ENCODE results near the gene CENPF.
A peak's percentile ranks its signal among the peaks of the same experiment; 100 is the strongest.
"Not testable (repeated sequence)": the region's sequence is repeated elsewhere in the genome, so short reads cannot be mapped to it uniquely, and the experiment has no call there.

The CENPF gene

GRCh38 chr1:214662223-214662785, 59.3 kb downstream of the CENPF start:
- no peak for DNase-seq

DNA sequence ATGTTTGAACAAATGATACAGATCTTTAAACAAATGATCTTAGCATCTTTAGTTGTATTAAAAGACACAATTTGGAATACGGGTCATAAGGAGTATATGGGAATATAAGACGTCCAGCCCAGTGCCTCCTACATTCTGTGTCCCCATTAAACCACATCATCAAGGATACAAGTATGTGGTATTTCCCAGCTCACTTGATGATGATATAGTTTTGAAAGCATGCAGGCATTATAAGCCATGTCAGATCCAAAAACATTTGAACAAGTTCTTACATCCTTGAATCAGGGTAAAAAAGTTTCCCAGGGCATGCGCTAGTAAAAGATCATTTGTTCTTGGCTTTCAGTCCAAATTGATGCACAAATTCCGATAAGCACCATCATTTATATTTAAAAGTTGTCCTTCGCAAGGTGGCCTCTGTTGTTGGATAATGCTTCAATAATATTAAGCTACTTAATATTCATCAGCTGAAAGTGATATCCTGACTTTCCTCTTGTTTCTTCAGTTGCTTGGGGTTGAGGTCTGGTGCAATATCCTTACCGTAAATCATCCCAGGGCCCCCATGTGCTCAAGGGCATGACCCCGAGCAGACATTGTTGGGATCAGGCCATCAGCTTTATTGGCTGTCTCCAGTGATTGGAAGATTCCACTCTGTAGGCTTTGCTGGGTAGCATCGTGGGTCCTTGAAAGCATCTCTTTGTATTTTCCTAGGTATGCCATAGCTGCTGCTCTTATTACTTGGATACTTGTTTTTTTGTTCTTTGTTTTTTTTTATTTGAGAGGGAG, 61.8 kb downstream of the CENPF start:
- DNase-seq = no peak

DNA sequence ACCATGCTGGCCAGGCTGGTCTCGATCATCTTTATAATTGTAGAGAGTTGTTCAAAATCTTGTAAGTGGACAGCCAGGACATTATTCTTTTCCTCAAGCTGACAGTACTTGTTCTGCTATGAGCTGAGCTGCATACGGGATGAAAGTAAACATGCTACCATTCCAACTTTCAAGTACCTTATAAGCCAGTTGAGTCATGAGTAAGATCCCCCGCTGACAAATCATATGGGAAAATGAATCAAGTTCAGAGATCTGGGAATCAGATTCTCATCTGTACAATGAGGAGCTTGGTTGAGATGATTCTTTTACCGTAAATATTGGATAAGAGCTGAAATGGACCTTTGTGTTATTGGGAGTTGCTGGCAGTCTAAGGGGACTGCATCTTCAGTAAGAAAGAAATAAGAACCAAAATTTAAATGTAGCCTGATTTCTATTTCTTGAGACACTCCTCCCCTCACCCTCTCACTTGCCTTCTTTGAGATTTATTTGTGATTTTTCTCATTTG, 62.7 kb downstream of the CENPF start:
- DNase-seq = no peak

DNA sequence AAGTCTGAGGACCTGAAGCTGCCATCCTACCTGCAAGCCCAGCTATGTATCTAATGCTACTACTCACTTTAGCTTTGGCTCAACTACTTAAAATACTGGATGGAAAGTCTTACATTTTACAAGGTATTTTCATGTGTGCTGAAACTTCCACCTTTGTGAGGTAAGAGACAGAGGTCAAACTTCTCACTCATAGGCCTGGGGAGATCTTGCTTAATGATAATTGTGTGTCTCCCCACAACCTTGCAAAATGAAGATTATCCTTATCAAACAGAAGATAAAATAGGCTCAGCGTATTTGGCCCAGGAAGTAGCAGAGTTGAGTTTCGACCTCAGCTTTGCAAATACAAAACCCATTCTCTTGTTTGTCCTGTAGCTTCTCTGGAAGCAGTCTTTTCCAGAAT, 63.7 kb downstream of the CENPF start:
- no peak for DNase-seq

- peak in 1 of 3 experiments; percentile 24 for DNase-seq
These were observed 67.1 kb downstream of the CENPF start for GRCh38 chr1:214670098-214670497.

GRCh38 chr1:214673029-214673428, 70.0 kb downstream of the CENPF start:
- not testable (repeated sequence) for DNase-seq

DNA sequence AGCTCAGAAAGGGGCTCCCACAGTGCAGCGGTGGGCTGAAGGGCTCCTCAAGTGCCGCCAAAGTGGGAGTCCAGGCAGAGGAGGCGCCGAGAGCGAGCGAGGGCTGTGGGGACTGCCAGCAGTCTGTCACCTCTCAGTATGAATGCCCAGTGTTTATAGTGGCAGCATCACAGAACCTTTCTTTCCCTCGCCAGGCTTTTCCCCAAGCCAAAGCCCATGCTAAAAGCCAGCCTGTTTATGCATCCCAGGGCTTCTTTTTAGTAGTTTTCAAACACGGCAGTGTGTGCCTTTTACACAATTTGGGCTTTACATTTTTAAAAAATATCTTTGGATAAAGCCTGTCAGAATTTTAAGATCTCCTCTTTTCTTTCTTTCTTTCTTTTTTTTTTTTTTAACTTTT, 70.6 kb downstream of the CENPF start:
- DNase-seq = no peak

- not testable (repeated sequence) for DNase-seq
These were observed 72.5 kb downstream of the CENPF start for GRCh38 chr1:214675524-214675923.

DNA sequence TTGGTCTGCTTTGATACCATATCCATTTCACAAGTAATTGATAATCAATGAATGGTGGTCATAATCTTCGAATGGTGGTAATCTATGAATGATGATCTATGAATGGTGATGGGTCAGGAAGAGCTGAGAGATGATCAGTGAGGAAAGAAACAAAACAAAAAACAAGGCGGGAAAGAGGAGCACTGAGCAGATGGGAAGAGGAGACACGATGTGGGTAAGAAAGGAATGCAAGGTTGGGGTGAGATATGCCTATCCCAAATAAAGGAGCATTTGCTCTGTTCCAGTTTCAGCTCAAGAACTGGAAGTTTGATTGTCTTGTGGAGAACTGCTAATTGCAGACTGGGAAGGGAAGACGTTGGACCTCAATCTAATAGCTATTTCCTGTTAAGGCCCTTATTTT, 73.8 kb downstream of the CENPF start:
- DNase-seq = no peak

DNA sequence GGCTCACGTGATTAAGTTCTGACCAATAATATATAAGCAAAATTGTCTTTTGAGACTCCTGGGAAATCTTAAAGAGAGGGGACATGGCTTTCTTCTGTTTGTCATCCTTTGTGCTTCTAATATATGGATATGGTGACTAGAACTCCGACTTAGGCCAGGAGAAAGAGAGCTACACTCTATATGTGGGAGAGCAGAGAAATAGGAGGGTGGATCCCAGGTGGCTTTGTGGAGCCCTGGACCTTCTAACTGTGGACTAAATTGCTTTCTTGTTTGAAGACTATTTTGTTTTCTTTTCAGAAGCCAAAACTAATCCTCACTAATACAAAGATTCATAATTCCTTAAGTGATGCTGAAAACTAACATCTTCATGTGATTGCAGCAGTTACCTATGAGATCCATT, 75.0 kb downstream of the CENPF start:
- no peak for DNase-seq

- DNase-seq = no peak
These were observed 75.4 kb downstream of the CENPF start for GRCh38 chr1:214678386-214678785.

- no peak for DNase-seq
These were observed 80.6 kb downstream of the CENPF start for GRCh38 chr1:214683621-214684020.

DNA sequence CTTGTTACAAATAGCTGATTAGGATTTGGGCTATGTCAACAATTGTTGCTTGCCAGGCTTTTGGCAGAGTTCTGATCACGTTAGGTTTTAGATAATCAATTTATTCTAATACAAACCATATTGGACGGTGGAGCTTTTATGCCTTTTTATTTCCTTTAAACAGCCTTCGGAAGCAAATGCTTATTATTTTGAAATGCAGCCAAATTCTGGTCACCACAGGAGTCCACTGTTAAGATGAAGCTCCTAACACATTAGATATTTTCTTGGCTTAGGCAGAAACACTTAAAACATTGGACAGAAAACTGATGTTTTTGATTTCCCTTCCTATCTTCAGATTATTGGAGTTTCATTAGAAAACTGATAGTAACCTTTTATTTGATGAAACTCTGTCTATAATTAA, 82.9 kb downstream of the CENPF start:
- peak in 1 of 3 experiments; percentile 25 for DNase-seq

- DNase-seq = no peak
These were observed 83.5 kb downstream of the CENPF start for GRCh38 chr1:214686497-214686896.

DNA sequence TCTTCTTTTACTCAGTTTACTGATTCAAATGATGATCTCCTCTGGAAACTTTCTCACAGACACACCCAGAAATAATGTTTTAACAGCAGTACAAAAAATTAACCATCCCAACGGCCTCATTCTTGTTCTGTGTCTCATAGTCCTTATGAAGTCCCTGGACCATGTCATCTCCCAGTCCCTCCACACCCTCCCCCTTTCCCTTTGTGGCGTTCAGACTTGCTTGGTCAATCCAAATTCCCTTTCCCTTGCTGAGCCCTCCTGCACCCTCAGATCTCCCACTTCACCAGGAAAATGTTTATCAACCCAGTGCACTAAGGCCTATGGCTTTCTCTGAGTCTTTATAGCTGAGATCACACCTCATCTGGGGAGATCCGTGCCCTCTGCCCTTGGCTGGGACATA, 85.9 kb downstream of the CENPF start:
- DNase-seq = no peak

DNA sequence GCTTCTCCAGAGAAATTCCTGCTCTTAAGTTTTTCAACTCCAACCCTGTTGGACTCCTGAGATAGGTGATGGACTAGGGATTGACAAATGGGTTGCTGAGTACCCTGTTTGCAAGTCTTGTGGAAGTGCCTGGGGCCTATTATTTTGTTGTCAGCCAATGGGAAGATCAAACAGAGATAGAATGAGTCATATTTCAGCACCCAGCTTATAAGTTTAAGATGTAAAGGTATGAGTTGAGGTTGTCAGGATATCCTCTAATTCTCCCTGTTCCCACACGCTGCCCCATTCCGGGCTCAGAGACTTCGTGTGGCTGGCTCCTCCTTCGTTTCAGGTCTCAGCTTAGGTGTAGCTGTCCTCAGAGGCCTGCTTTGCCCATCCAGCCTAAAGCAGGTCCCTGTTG, 91.8 kb downstream of the CENPF start:
- no peak for DNase-seq

GRCh38 chr1:214698559-214698958, 95.6 kb downstream of the CENPF start:
- no peak for DNase-seq

DNA sequence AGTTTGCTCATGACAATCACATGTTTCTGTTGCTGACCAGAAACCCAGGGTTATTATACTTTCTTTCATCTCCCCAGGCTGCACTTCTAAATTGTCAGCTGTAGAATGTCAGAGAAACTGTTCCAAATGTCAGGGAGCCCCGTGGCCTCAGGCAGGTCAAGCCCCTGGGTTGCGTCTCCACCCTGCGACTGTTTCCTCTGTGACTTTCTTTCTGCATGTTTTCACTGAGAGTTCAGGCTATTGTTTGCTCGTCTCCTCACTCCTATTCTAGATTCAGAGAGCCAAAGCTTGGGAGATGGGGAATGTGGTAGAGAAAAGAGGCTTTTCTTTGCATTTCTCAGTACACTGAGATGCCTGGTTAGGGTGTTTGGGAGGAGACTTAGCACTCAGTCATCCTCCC, 97.4 kb downstream of the CENPF start:
- DNase-seq = no peak

DNA sequence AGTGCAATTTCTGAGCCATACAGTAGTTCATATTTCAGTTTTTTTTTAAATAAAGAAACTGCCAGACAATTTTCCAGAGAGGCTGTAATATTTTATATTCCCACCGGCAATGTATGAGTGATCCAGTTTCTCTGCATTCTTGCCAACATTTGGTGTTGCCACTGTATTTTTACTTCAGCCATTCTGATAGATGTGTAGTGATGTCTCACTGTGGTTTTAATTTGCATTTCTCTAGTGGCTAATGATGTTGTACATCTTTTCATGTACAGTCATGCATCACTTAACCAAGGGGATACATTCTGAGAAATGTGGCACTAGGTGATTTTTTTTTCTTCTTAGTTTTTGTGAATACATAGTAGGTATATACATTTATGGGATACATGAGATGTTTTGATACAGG, 99.6 kb downstream of the CENPF start:
- no peak for DNase-seq

GRCh38 chr1:214707306-214708087, 104.5 kb downstream of the CENPF start:
- DNase-seq = no peak

DNA sequence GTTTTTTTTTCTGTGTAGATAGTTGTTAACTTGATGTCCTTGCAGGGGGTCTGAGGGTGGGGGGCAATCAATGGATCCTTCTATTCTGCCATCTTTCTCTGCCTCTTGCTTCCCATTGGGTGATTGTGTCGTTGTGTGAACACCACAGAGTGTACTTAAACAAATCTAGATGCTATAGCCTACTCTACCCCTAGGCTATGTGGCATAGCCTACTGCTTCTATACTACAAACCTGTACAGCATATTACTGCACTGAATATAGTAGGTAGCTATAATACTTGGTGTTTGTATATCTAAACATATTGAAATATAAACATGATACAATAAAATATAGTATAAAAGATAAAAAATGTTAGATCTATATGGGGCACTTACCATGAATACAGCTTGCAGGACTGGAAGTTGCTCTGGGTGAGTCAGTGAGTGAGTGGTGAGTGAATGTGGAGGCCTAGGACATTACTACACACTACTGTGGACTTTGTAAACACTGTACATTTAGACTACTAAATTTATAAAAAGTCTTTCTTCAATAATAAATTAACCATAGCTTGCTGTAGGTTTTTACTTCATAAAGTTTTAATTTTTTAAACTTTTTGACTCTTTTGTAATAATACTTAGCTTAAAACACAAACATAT, 105.4 kb downstream of the CENPF start:
- no peak for DNase-seq

GRCh38 chr1:214709241-214709640, 106.2 kb downstream of the CENPF start:
- no peak for DNase-seq

GRCh38 chr1:214712737-214713136, 109.7 kb downstream of the CENPF start:
- no peak for DNase-seq
